CD4-positive, alpha-beta T cell (primary cell): ENCODE data around the gene SPATA13. TPM values are rescaled to one million over a fixed set of nuclear protein-coding genes. Genes with fewer than 3 reads are reported as not detected.

Experiments
- ATAC-seq: fragments of 200-7000 bp; cut with Tn5 transposase; one replicate; pipeline ENCODE4 v1.10.0; 2022; ENCODE audit warnings: mild to moderate bottlenecking; ENCODE audit not compliant: poor library complexity
- CTCF ChIA-PET: fragments of 350-600 bp; sonication (Branson Sonifier 250); formaldehyde crosslinking; loops from one replicate; lab custom pipeline; 2021; ENCODE audit warnings: antibody characterized with exemption, inconsistent platforms; lab: Charles Lee
- POLR2A ChIA-PET: fragments of 350-600 bp; sonication (Branson Sonifier 250); formaldehyde crosslinking; loops from one replicate; lab custom pipeline; 2021; ENCODE audit warnings: antibody characterized with exemption, inconsistent platforms; lab: Charles Lee
- DNase-seq, 14 experiments: peaks; one replicate each; pipeline ENCODE4 v3.0.0-alpha.2; 2013 to 2020; ENCODE audit warnings: mixed read lengths in 2 of 14
- H3K27ac ChIP-seq, 2 donors: one replicate each; pipeline versions ENCODE4 v1.5.1 to v1.7.0; 2013; ENCODE audit warnings: low read length in 2 of 2, low read depth in 1 of 2, mild to moderate bottlenecking in 1 of 2
- H3K27me3 ChIP-seq, 2 experiments: 1 replicate in 1 of 2; 2 replicates in 1 of 2; pipeline versions ENCODE4 v1.6.1 to v1.7.0; 2013; ENCODE audit warnings: low read length in 2 of 2, control low read depth in 1 of 2, mild to moderate bottlenecking in 1 of 2, moderate library complexity in 1 of 2; ENCODE audit not compliant: insufficient read depth in 2 of 2, control insufficient read depth in 1 of 2
- H3K36me3 ChIP-seq: one replicate; pipeline ENCODE4 v1.6.1; 2013; ENCODE audit warnings: low read length, control low read depth; ENCODE audit not compliant: insufficient read depth
- H3K4me1 ChIP-seq: one replicate; pipeline ENCODE4 v1.6.1; 2013; ENCODE audit warnings: low read length, control low read depth; ENCODE audit not compliant: insufficient read depth
- H3K4me3 ChIP-seq: one replicate; pipeline ENCODE4 v1.5.1; 2013; ENCODE audit warnings: mild to moderate bottlenecking, low read length, moderate library complexity
- H3K9me3 ChIP-seq, 2 experiments: 1 replicate in 1 of 2; 2 replicates in 1 of 2; pipeline versions ENCODE4 v1.6.1 to v1.7.0; 2013; ENCODE audit warnings: low read length in 2 of 2, mild to moderate bottlenecking in 2 of 2, control low read depth in 1 of 2, moderate library complexity in 1 of 2; ENCODE audit not compliant: control insufficient read depth in 1 of 2, insufficient read depth in 1 of 2
- H3K27ac Mint-ChIP-seq: one replicate; pipeline ENCODE4 v1.8.0; 2020; ENCODE audit warnings: mixed read lengths
- H3K27me3 Mint-ChIP-seq: one replicate; pipeline ENCODE4 v1.8.0; 2021; ENCODE audit warnings: mixed read lengths
- H3K36me3 Mint-ChIP-seq: one replicate; pipeline ENCODE4 v1.8.0; 2021; ENCODE audit warnings: low read depth, mixed read lengths
- H3K4me1 Mint-ChIP-seq: one replicate; pipeline ENCODE4 v1.8.0; 2021; ENCODE audit warnings: low read depth, mixed read lengths
- H3K4me3 Mint-ChIP-seq: one replicate; pipeline ENCODE4 v1.8.0; 2020; ENCODE audit warnings: mild to moderate bottlenecking, mixed read lengths
- H3K9me3 Mint-ChIP-seq: one replicate; pipeline ENCODE4 v1.8.0; 2020; ENCODE audit warnings: mixed read lengths
- CTCF ChIP-seq: fragments of 200-600 bp; IDR thresholded peaks from one replicate; pipeline ENCODE4 v1.8.0; 2022; ENCODE audit warnings: antibody characterized with exemption, mild to moderate bottlenecking
- intact Hi-C, 2 experiments: fragments of 100-400 bp; cut with DNase I in 1 of 2; cut with micrococcal nuclease in 1 of 2; formaldehyde crosslinking; loops; one replicate each; pipeline versions ENCODE4 v1.15.1 to v1.9.0; 2023 to 2025; cut with DNase I, micrococcal nuclease
- total RNA-seq, 174 experiments: library from RNA in 2 of 174; stranded (reverse) in 2 of 174; gene quantifications; one replicate each; pipeline ENCODE4 v1.2.3 and lab custom pipeline; 2021 to 2026

The SPATA13 gene
- total RNA-seq, 2 experiments from 2014 or later: 87.7 to 94.6 TPM

GRCh38 chr13:24212674-24213073 lies 52.2 kb downstream of the SPATA13 start:
- intact Hi-C loops: no loop called here
- Histone ChIP-seq H3K27ac (no peak overlapping the region), H3K4me3 (no peak overlapping the region), H3K27me3 (no peaks in the 10 kb centered on the region), H3K36me3 (no peaks in the 10 kb centered on the region), H3K4me1 (peaks cover 6% of the 10 kb centered on the region), H3K9me3 (no peaks in the 10 kb centered on the region)
- ChIA-PET POLR2A (no interaction called here), CTCF (interaction anchor here (0.6 to 0.7 kb wide), 2 partner anchors 20 to 70 kb away, joined by 3 read pairs; no protein-coding TSS in a partner anchor)
- TF ChIP-seq CTCF: no peak
- H3K27ac Mint-ChIP-seq: no peak overlapping the region
- DNase-seq (no peak), ATAC-seq (no peak)
- peaks cover 7% of the 10 kb centered on the region for H3K4me1 Mint-ChIP-seq
- no peaks in the 10 kb centered on the region for H3K36me3 Mint-ChIP-seq
- H3K9me3 Mint-ChIP-seq: no peaks in the 10 kb centered on the region
- H3K27me3 Mint-ChIP-seq: no peaks in the 10 kb centered on the region
- H3K4me3 Mint-ChIP-seq: no peak overlapping the region

GRCh38 chr13:24213932-24214331 lies 53.4 kb downstream of the SPATA13 start:
- DNase-seq (no peak), ATAC-seq (no peak)
- Histone ChIP-seq H3K27ac (no peak overlapping the region), H3K9me3 (no peaks in the 10 kb centered on the region), H3K4me1 (peaks cover 10% of the 10 kb centered on the region), H3K27me3 (no peaks in the 10 kb centered on the region), H3K36me3 (no peaks in the 10 kb centered on the region), H3K4me3 (no peak overlapping the region)
- no peak for TF ChIP-seq CTCF
- H3K4me3 Mint-ChIP-seq: no peak overlapping the region
- intact Hi-C loops: no loop called here
- H3K27me3 Mint-ChIP-seq: no peaks in the 10 kb centered on the region
- POLR2A ChIA-PET: no interaction called here
- no peak overlapping the region for H3K27ac Mint-ChIP-seq
- CTCF ChIA-PET: no interaction called here
- H3K36me3 Mint-ChIP-seq: no peaks in the 10 kb centered on the region
- H3K9me3 Mint-ChIP-seq: no peaks in the 10 kb centered on the region
- peaks cover 7% of the 10 kb centered on the region for H3K4me1 Mint-ChIP-seq

GRCh38 chr13:24214528-24214927 lies 54.0 kb downstream of the SPATA13 start:
- Mint-ChIP-seq H3K27ac (no peak overlapping the region), H3K27me3 (no peaks in the 10 kb centered on the region), H3K4me3 (no peak overlapping the region), H3K4me1 (peaks cover 7% of the 10 kb centered on the region), H3K36me3 (no peaks in the 10 kb centered on the region), H3K9me3 (no peaks in the 10 kb centered on the region)
- Histone ChIP-seq H3K36me3 (no peaks in the 10 kb centered on the region), H3K4me3 (no peak overlapping the region), H3K27me3 (no peaks in the 10 kb centered on the region), H3K9me3 (no peaks in the 10 kb centered on the region), H3K27ac (no peak overlapping the region), H3K4me1 (peaks cover 10% of the 10 kb centered on the region)
- intact Hi-C loops: no loop called here
- no peak for DNase-seq
- TF ChIP-seq CTCF: no peak
- CTCF ChIA-PET: no interaction called here
- POLR2A ChIA-PET: no interaction called here
- ATAC-seq: no peak
